Measurements from ENCODE around the gene EDNRA. TPM values are rescaled to one million over a fixed set of nuclear protein-coding genes. Genes with fewer than 3 reads are reported as not detected.

EDNRA gene
- total and polyA plus RNA-seq, 2 of the 8 experiments (the other 6 are each of a cell fraction or from before 2014, with no cell fraction given) = 1.7 to 3.3 TPM

DNA sequence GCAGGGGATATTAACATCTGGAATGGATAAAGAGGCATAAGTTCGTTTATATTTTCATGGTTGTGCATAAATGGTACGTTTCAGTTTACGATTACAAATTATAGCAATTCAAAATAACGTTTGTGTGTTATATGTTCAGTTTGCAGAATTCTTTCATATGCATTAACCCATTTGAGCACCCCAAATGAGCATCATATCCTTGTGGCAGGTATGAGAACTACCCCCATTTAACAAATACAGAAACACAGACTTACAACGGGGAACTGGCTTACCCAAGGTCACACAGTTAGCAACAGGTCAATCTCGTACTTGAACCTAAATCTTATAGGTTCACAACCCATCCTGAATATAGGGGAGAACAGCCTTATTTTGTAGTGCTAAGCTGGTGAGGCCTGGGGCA, 33.1 kb downstream of the EDNRA start:
- H2AFZ ChIP-seq (ENCODE audit: low read length) = no peak overlapping the region
- no peak overlapping the region for H2BK15ac ChIP-seq (ENCODE audit: low read length)
- H2BK120ac ChIP-seq (replicated peaks; ENCODE audit: low read depth, low read length) = no peak overlapping the region
- no peak overlapping the region for H2AK5ac ChIP-seq (ENCODE audit: low read depth, low read length)
- H3K18ac ChIP-seq (ENCODE audit: extremely low read depth, low read length) = no peak overlapping the region
- no peaks in the 10 kb centered on the region for H3K36me3 ChIP-seq (ENCODE audit: control insufficient read depth in 2 of 4, insufficient read depth in 4 of 4, low read length in 3 of 4)
- CTCF ChIA-PET (ENCODE audit: partially characterized antibody) = interaction anchor here (0.9 to 2.1 kb wide), 2 partner anchors 13 to 554 kb away, joined by 3 to 10 read pairs; no protein-coding TSS in a partner anchor
- H3K56ac ChIP-seq (replicated peaks; ENCODE audit: insufficient read length, low read depth, low read length) = no peak overlapping the region
- no peak overlapping the region for H4K5ac ChIP-seq (ENCODE audit: insufficient read length, low read depth, low read length)
- H3K4ac ChIP-seq (replicated peaks; ENCODE audit: insufficient read length, low read depth, low read length) = no peak overlapping the region
- no peak for FAIRE-seq
- H3K23me2 ChIP-seq (ENCODE audit: low read depth, low read length) = no peaks in the 10 kb centered on the region
- no peaks in the 10 kb centered on the region for H4K20me1 ChIP-seq (replicated peaks in 1 of 2; ENCODE audit: control insufficient read depth in 1 of 2, insufficient read depth in 2 of 2, low read length in 2 of 2)
- H3K9me3 ChIP-seq (ENCODE audit: insufficient read depth in 2 of 2, low read depth in 1 of 2, low read length in 1 of 2) = no peaks in the 10 kb centered on the region
- no peak for DNase-seq (ENCODE audit: low read depth in 1 of 2, low spot score in 2 of 2)
- no peak overlapping the region for H3K23ac ChIP-seq (ENCODE audit: insufficient read length)
- H4K91ac ChIP-seq (replicated peaks; ENCODE audit: insufficient read length, low read length) = no peak overlapping the region
- 0 out of 7 replicates have a peak, but pooled peaks cover 0 to 3% (median 0%) of the 10 kb centered on the region in 4 experiments for H3K4me1 ChIP-seq (replicated peaks in 1 of 4; ENCODE audit: control insufficient read depth in 3 of 4, insufficient read depth in 4 of 4, low read length in 3 of 4)
- 89% methylated on average over 6 of the region's 6 CpGs; no CpG with 5 or more reads in 1 of the 2 experiments for WGBS, 2 experiments (ENCODE audit: extremely low coverage in 1 of 2, insufficient coverage in 1 of 2, insufficient read length in 1 of 2, insufficient replicate concordance in 2 of 2, low coverage in 1 of 2, low lambda C conversion rate in 2 of 2, missing lambda C conversion rate in 1 of 2)
- H2BK12ac ChIP-seq (ENCODE audit: low read depth, low read length) = no peak overlapping the region
- H3K14ac ChIP-seq (ENCODE audit: insufficient read length) = no peak overlapping the region
- H4K8ac ChIP-seq (ENCODE audit: extremely low read depth, insufficient read depth, low read length) = no peak overlapping the region
- no peak overlapping the region for H2BK20ac ChIP-seq (ENCODE audit: low read length)
- H3K27ac ChIP-seq (ENCODE audit: low read depth, low read length) = no peak overlapping the region
- POLR2A ChIA-PET (ENCODE audit: partially characterized antibody) = no interaction called here
- no peak overlapping the region for H2BK5ac ChIP-seq (ENCODE audit: low read depth, low read length)
- no peaks in the 10 kb centered on the region for H3K27me3 ChIP-seq (replicated peaks in 1 of 4; ENCODE audit: control insufficient read depth in 3 of 4, extremely low read depth in 1 of 4, insufficient read depth in 3 of 4, low read length in 3 of 4)
- H3K4me2 ChIP-seq (ENCODE audit: insufficient read depth in 1 of 2, low read depth in 2 of 2, low read length in 2 of 2) = no peak overlapping the region
- H3K79me1 ChIP-seq (ENCODE audit: low read depth, low read length) = no peaks in the 10 kb centered on the region
- no peak overlapping the region for H3K9ac ChIP-seq (replicated peaks in 1 of 4; ENCODE audit: extremely low read depth in 1 of 4, low read depth in 3 of 4, low read length in 3 of 4)
- no peak overlapping the region for H3K4me3 ChIP-seq (ENCODE audit: extremely low read depth in 1 of 4, insufficient read depth in 2 of 4, low read depth in 3 of 4, low read length in 4 of 4)
- TF ChIP-seq TEAD4 (IDR thresholded peaks at IDR 0.05; ENCODE audit: low read depth, low read length) = 0 out of 2 replicates have a peak, but pooled peaks have one; percentile 16
- TF ChIP-seq, protein P1, sequence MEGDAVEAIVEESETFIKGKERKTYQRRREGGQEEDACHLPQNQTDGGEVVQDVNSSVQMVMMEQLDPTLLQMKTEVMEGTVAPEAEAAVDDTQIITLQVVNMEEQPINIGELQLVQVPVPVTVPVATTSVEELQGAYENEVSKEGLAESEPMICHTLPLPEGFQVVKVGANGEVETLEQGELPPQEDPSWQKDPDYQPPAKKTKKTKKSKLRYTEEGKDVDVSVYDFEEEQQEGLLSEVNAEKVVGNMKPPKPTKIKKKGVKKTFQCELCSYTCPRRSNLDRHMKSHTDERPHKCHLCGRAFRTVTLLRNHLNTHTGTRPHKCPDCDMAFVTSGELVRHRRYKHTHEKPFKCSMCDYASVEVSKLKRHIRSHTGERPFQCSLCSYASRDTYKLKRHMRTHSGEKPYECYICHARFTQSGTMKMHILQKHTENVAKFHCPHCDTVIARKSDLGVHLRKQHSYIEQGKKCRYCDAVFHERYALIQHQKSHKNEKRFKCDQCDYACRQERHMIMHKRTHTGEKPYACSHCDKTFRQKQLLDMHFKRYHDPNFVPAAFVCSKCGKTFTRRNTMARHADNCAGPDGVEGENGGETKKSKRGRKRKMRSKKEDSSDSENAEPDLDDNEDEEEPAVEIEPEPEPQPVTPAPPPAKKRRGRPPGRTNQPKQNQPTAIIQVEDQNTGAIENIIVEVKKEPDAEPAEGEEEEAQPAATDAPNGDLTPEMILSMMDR (IDR thresholded peaks at IDR 0.05; ENCODE audit: control extremely low read depth in 1 of 3, insufficient read depth in 1 of 3, low read depth in 1 of 3, low read length in 3 of 3) = peak in 1 of 3 experiments; percentile 30; a peak in 1 of 4 replicates
- no peak for TF ChIP-seq ZNF274 (IDR thresholded peaks at IDR 0.05; ENCODE audit: borderline replicate concordance, extremely low read depth, low read length)
- TF ChIP-seq SAP30 (IDR thresholded peaks at IDR 0.05; ENCODE audit: insufficient read depth, insufficient replicate concordance, low read length) = no peak
- H3K79me2 ChIP-seq (ENCODE audit: control insufficient read depth in 1 of 2, insufficient read depth in 2 of 2, low read length in 2 of 2) = no peaks in the 10 kb centered on the region

All from H1 (cell line).